Smooth muscle cell (in vitro differentiated cells): ENCODE measurements around the gene SPN. TPM values are rescaled to one million over a fixed set of nuclear protein-coding genes. Genes with fewer than 3 reads are reported as not detected.
A peak's percentile ranks its signal among the peaks of the same experiment; 100 is the strongest.

ENCODE experiments used
- DNase-seq: peaks from one replicate; lab custom pipeline; 2025; ENCODE audit not compliant: unreplicated experiment; lab: John Stamatoyannopoulos, UW
- H2AFZ ChIP-seq: fragments of 200-600 bp; sonication (generic); 2 replicates; pipeline ENCODE4 v1.6.0; 2016; ENCODE audit warnings: antibody characterized with exemption, low read depth, mild to moderate bottlenecking
- H3F3A ChIP-seq: fragments of 200-600 bp; sonication (generic); 2 replicates; pipeline ENCODE4 v1.6.0; 2017; ENCODE audit warnings: antibody characterized with exemption, low read depth
- H3K27ac ChIP-seq: fragments of 200-600 bp; sonication (generic); 2 replicates; pipeline ENCODE4 v1.5.1; 2016; ENCODE audit warnings: low read depth, mild to moderate bottlenecking
- H3K27me3 ChIP-seq: fragments of 200-600 bp; sonication (generic); 2 replicates; pipeline ENCODE4 v1.6.1; 2016; ENCODE audit warnings: low read depth, mild to moderate bottlenecking
- H3K36me3 ChIP-seq: fragments of 200-600 bp; sonication (generic); 2 replicates; pipeline ENCODE4 v1.5.1; 2016; ENCODE audit warnings: low read depth
- H3K4me1 ChIP-seq: fragments of 200-600 bp; sonication (generic); 2 replicates; pipeline ENCODE4 v1.5.1; 2016; ENCODE audit warnings: low read depth
- H3K4me2 ChIP-seq: fragments of 200-600 bp; sonication (generic); 2 replicates; pipeline ENCODE4 v1.6.0; 2016; ENCODE audit warnings: mild to moderate bottlenecking
- H3K4me3 ChIP-seq: fragments of 200-600 bp; sonication (generic); 2 replicates; pipeline ENCODE4 v1.5.1; 2016; ENCODE audit warnings: mild to moderate bottlenecking
- H3K79me2 ChIP-seq: fragments of 200-600 bp; sonication (generic); 2 replicates; pipeline ENCODE4 v1.6.0; 2016; ENCODE audit warnings: low read depth, mild to moderate bottlenecking
- H3K9ac ChIP-seq: fragments of 200-600 bp; sonication (generic); 2 replicates; pipeline ENCODE4 v1.6.0; 2016; ENCODE audit warnings: low read depth
- H3K9me3 ChIP-seq: fragments of 200-600 bp; sonication (generic); replicated peaks from 2 replicates; pipeline ENCODE4 v1.5.1; 2016; ENCODE audit warnings: low read depth
- H4K20me1 ChIP-seq: fragments of 200-600 bp; sonication (generic); 2 replicates; pipeline ENCODE4 v1.6.0; 2016; ENCODE audit warnings: low read depth
- WGBS: methylation state at CpG from one replicate; pipeline ENCODE4 v1.1.7; 2016; ENCODE audit warnings: low lambda C conversion rate; 5-methylcytosine and 5-hydroxymethylcytosine counted together
- polyA plus RNA-seq: library from polyadenylated mRNA; unstranded; fragments of >200 nt; fragmentation: Nextera tagmentation; extraction: Ambion mirVana; gene quantifications from 2 replicates; pipeline ENCODE4 v1.2.1, GENCODE V29; 2016
- total RNA-seq: library from RNA; depleted of rRNA; stranded (reverse); fragments of >200 nt; gene quantifications from 2 replicates; pipeline ENCODE4 v1.2.3, GENCODE V29; 2014
- TF ChIP-seq, protein P1 (sequence below): fragments of 200-600 bp; sonication (generic); IDR thresholded peaks from 2 replicates; pipeline ENCODE4 v1.5.1; 2017; ENCODE audit warnings: borderline replicate concordance, mild to moderate bottlenecking, antibody characterized with exemption; ENCODE audit not compliant: insufficient read depth, poor library complexity, severe bottlenecking

SPN gene
- total and polyA plus RNA-seq, 2 experiments from 2014 or later = not detected

- H3K4me1 ChIP-seq = peaks cover 7% of the 10 kb centered on the region
- H3K27me3 ChIP-seq = no peaks in the 10 kb centered on the region
- no peak overlapping the region for H3K4me3 ChIP-seq
- H2AFZ ChIP-seq = no peak overlapping the region
- H3K9me3 ChIP-seq = no peaks in the 10 kb centered on the region
- H3K9ac ChIP-seq = no peak overlapping the region
- H3K79me2 ChIP-seq = peaks cover 29% of the 10 kb centered on the region
- TF ChIP-seq, protein P1, sequence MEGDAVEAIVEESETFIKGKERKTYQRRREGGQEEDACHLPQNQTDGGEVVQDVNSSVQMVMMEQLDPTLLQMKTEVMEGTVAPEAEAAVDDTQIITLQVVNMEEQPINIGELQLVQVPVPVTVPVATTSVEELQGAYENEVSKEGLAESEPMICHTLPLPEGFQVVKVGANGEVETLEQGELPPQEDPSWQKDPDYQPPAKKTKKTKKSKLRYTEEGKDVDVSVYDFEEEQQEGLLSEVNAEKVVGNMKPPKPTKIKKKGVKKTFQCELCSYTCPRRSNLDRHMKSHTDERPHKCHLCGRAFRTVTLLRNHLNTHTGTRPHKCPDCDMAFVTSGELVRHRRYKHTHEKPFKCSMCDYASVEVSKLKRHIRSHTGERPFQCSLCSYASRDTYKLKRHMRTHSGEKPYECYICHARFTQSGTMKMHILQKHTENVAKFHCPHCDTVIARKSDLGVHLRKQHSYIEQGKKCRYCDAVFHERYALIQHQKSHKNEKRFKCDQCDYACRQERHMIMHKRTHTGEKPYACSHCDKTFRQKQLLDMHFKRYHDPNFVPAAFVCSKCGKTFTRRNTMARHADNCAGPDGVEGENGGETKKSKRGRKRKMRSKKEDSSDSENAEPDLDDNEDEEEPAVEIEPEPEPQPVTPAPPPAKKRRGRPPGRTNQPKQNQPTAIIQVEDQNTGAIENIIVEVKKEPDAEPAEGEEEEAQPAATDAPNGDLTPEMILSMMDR = no peak
- DNase-seq = no peak
- H3K36me3 ChIP-seq = no peaks in the 10 kb centered on the region
- peaks cover 19% of the 10 kb centered on the region for H4K20me1 ChIP-seq
- no peak overlapping the region for H3K4me2 ChIP-seq
- H3K27ac ChIP-seq = no peak overlapping the region
- no peaks in the 10 kb centered on the region for H3F3A ChIP-seq
- WGBS = 98% methylated on average over 22 of the region's 23 CpGs
Measured at GRCh38 chr16:29676989-29677785, 14.1 kb downstream of the SPN start.

- H3K4me2 ChIP-seq = peak within 1 kb of the TSS; percentile 94
- H3K9ac ChIP-seq = peak within 1 kb of the TSS; percentile 77
- H3F3A ChIP-seq = no peaks in the 10 kb centered on the region
- H4K20me1 ChIP-seq = peaks cover 35% of the 10 kb centered on the region
- peak within 1 kb of the TSS; percentile 74 for H3K4me3 ChIP-seq
- H3K9me3 ChIP-seq = no peaks in the 10 kb centered on the region
- no peaks in the 10 kb centered on the region for H3K36me3 ChIP-seq
- H3K79me2 ChIP-seq = peaks cover 45% of the 10 kb centered on the region
- peak within 1 kb of the TSS; percentile 79 for H3K27ac ChIP-seq
- H3K4me1 ChIP-seq = peaks cover 7% of the 10 kb centered on the region
- H2AFZ ChIP-seq = peak within 1 kb of the TSS; percentile 70
- WGBS = 63% methylated on average over 3 of the region's 5 CpGs
- no peaks in the 10 kb centered on the region for H3K27me3 ChIP-seq
- TF ChIP-seq, protein P1 = no peak
- peak; percentile 56 for DNase-seq
Measured at GRCh38 chr16:29678691-29679267, 15.7 kb downstream of the SPN start, which contains the start of gene QPRT. TSS of gene QPRT (plus strand) at chr16:29679180. CDS start at chr16:29679198, 18 bp downstream.

- Histone ChIP-seq H3K27me3 (no peaks in the 10 kb centered on the region), H2AFZ (no peak overlapping the region), H3K36me3 (no peaks in the 10 kb centered on the region), H4K20me1 (peaks cover 49% of the 10 kb centered on the region), H3K4me2 (peak overlapping the region; percentile 94), H3K9ac (peak overlapping the region; percentile 35), H3F3A (no peaks in the 10 kb centered on the region), H3K9me3 (no peaks in the 10 kb centered on the region), H3K4me3 (peak overlapping the region; percentile 74), H3K4me1 (peaks cover 7% of the 10 kb centered on the region), H3K79me2 (peaks cover 59% of the 10 kb centered on the region), H3K27ac (peak overlapping the region; percentile 59)
- TF ChIP-seq, protein P1 = no peak
- WGBS = 42% methylated on average over 10 of the region's 10 CpGs
- DNase-seq = no peak
Measured at GRCh38 chr16:29680180-29680598, 17.1 kb downstream of the SPN start.
